ENCODE measurements around the gene SERPINA6. TPM values are rescaled to one million over a fixed set of nuclear protein-coding genes. Genes with fewer than 3 reads are reported as not detected.
A peak's percentile ranks its signal among the peaks of the same experiment; 100 is the strongest.
"Not testable (repeated sequence)": the region's sequence is repeated elsewhere in the genome, so short reads cannot be mapped to it uniquely, and the experiment has no call there.

SERPINA6 gene
- total RNA-seq, 2 donors from 2014 or later, result not detected

GRCh38 chr14:94291906-94292525 lies 31.1 kb downstream of the SERPINA6 start:
- peaks cover 0 to 5% of the 10 kb centered on the region in 2 donors for H3K36me3 Mint-ChIP-seq
- no peak for ATAC-seq
- no peak overlapping the region for H3K27ac Mint-ChIP-seq
- peaks cover 7 to 10% of the 10 kb centered on the region in 2 donors for H3K9me3 Mint-ChIP-seq
- no peak for DNase-seq (ENCODE audit: low spot score in 2 of 2)

GRCh38 chr14:94291159-94291905 lies 31.8 kb downstream of the SERPINA6 start:
- no peak for ATAC-seq

GRCh38 chr14:94290197-94290596 lies 32.9 kb downstream of the SERPINA6 start:
- ATAC-seq (no peak), DNase-seq (ENCODE audit: low spot score in 2 of 2) (no peak)
- Mint-ChIP-seq H3K9me3 (peaks cover 5 to 7% of the 10 kb centered on the region in 2 donors), H3K36me3 (no peaks in the 10 kb centered on the region), H3K27ac (no peak overlapping the region)

More at GRCh38 chr14:94291159-94291905, 31.8 kb downstream of the SERPINA6 start:
- H3K27ac Mint-ChIP-seq, result no peak overlapping the region
- peaks cover 5 to 7% of the 10 kb centered on the region in 2 donors for H3K9me3 Mint-ChIP-seq
- no peak for DNase-seq (ENCODE audit: low spot score in 2 of 2)
- no peaks in the 10 kb centered on the region for H3K36me3 Mint-ChIP-seq

GRCh38 chr14:94288610-94289465 lies 34.3 kb downstream of the SERPINA6 start:
- ATAC-seq, result no peak

GRCh38 chr14:94285158-94285557 lies 38.0 kb downstream of the SERPINA6 start:
- DNase-seq (ENCODE audit: low spot score in 2 of 2) (no peak), ATAC-seq (no peak)
- Mint-ChIP-seq H3K36me3 (no peaks in the 10 kb centered on the region), H3K27ac (no peak overlapping the region), H3K9me3 (peaks cover 5 to 7% of the 10 kb centered on the region in 2 donors)

More at GRCh38 chr14:94288610-94289465, 34.3 kb downstream of the SERPINA6 start:
- no peak for DNase-seq (ENCODE audit: low spot score in 2 of 2)
- no peaks in the 10 kb centered on the region for H3K36me3 Mint-ChIP-seq
- peaks cover 5 to 7% of the 10 kb centered on the region in 2 donors for H3K9me3 Mint-ChIP-seq
- H3K27ac Mint-ChIP-seq, result peak overlapping the region in 1 of 2 donors; percentile 24

- DNase-seq (ENCODE audit: low spot score in 2 of 2) (no peak), ATAC-seq (no peak)
- Mint-ChIP-seq H3K36me3 (no peaks in the 10 kb centered on the region), H3K27ac (no peak overlapping the region), H3K9me3 (peaks cover 5 to 7% of the 10 kb centered on the region in 2 donors)
These were observed 38.9 kb downstream of the SERPINA6 start for GRCh38 chr14:94284221-94284620.

- H3K9me3 Mint-ChIP-seq, result peaks cover 5 to 7% of the 10 kb centered on the region in 2 donors
- no peak for ATAC-seq
- no peak for DNase-seq (ENCODE audit: low spot score in 2 of 2)
- H3K27ac Mint-ChIP-seq, result no peak overlapping the region
- H3K36me3 Mint-ChIP-seq, result no peaks in the 10 kb centered on the region
These were observed 40.0 kb downstream of the SERPINA6 start for GRCh38 chr14:94282991-94283723.

- Mint-ChIP-seq H3K36me3 (no peaks in the 10 kb centered on the region), H3K27ac (no peak overlapping the region), H3K9me3 (no peaks in the 10 kb centered on the region)
- no peak for ATAC-seq
- DNase-seq (ENCODE audit: low spot score in 2 of 2), result no peak
These were observed 44.4 kb downstream of the SERPINA6 start for GRCh38 chr14:94278731-94279130.

GRCh38 chr14:94276898-94277561 lies 46.1 kb downstream of the SERPINA6 start:
- not testable (repeated sequence) for ATAC-seq; H3K27ac Mint-ChIP-seq; H3K36me3 Mint-ChIP-seq; DNase-seq (ENCODE audit: low spot score in 2 of 2); H3K9me3 Mint-ChIP-seq

GRCh38 chr14:94269156-94269555 lies 54.0 kb downstream of the SERPINA6 start:
- ATAC-seq (no peak), DNase-seq (ENCODE audit: low spot score in 2 of 2) (no peak)
- Mint-ChIP-seq H3K27ac (no peak overlapping the region), H3K9me3 (no peaks in the 10 kb centered on the region), H3K36me3 (no peaks in the 10 kb centered on the region)

GRCh38 chr14:94268582-94268981 lies 54.6 kb downstream of the SERPINA6 start:
- not testable (repeated sequence) for ATAC-seq; H3K36me3 Mint-ChIP-seq; DNase-seq (ENCODE audit: low spot score in 2 of 2); H3K27ac Mint-ChIP-seq; H3K9me3 Mint-ChIP-seq

GRCh38 chr14:94267352-94267751 lies 55.8 kb downstream of the SERPINA6 start:
- DNase-seq (ENCODE audit: low spot score in 2 of 2), result no peak
- no peak for ATAC-seq
- Mint-ChIP-seq H3K27ac (no peak overlapping the region), H3K9me3 (peaks cover 0 to 10% of the 10 kb centered on the region in 2 donors), H3K36me3 (peaks cover 0 to 8% of the 10 kb centered on the region in 2 donors)

- H3K36me3 Mint-ChIP-seq; DNase-seq (ENCODE audit: low spot score in 2 of 2); H3K27ac Mint-ChIP-seq; ATAC-seq: not testable (repeated sequence)
- peaks cover 0 to 17% of the 10 kb centered on the region in 2 donors for H3K9me3 Mint-ChIP-seq
These were observed 58.9 kb downstream of the SERPINA6 start for GRCh38 chr14:94264195-94264594.
